Neural cell (in vitro differentiated cells): ENCODE results near the gene C1orf105. TPM values are rescaled to one million over a fixed set of nuclear protein-coding genes. Genes with fewer than 3 reads are reported as not detected.

Experiments used
- H2AFZ ChIP-seq: fragments of 200-600, 300-800 bp; sonication (generic), shearing (Covaris generic); 2 replicates; pipeline ENCODE4 v1.6.0; 2014; ENCODE audit warnings: low read depth, mild to moderate bottlenecking, antibody characterized with exemption, low read length, moderate library complexity
- H3F3A ChIP-seq: fragments of 200-600 bp; shearing (Covaris generic); 2 replicates; pipeline ENCODE4 v1.6.1; 2016; ENCODE audit warnings: mild to moderate bottlenecking, moderate library complexity, mixed read lengths, antibody characterized with exemption, low read length; ENCODE audit not compliant: insufficient read depth, poor library complexity, severe bottlenecking
- H3K27ac ChIP-seq: fragments of 200-600, 300-800 bp; sonication (generic), shearing (Covaris generic); 2 replicates; pipeline ENCODE4 v1.5.1; 2014; ENCODE audit warnings: mild to moderate bottlenecking, low read length, moderate library complexity
- H3K27me3 ChIP-seq: fragments of 300-800, 200-600 bp; sonication (generic), shearing (Covaris generic); 2 replicates; pipeline ENCODE4 v1.6.0; 2014; ENCODE audit warnings: mild to moderate bottlenecking, low read depth, low read length, moderate library complexity; ENCODE audit not compliant: insufficient read depth
- H3K36me3 ChIP-seq: fragments of 300-800, 200-600 bp; sonication (generic), shearing (Covaris generic); 2 replicates; pipeline ENCODE4 v1.5.1; 2014; ENCODE audit warnings: mild to moderate bottlenecking, antibody characterized with exemption, low read length, moderate library complexity; ENCODE audit not compliant: insufficient read depth
- H3K4me2 ChIP-seq: fragments of 300-800, 200-600 bp; sonication (generic), shearing (Covaris generic); 2 replicates; pipeline ENCODE4 v1.6.0; 2014; ENCODE audit warnings: mild to moderate bottlenecking, low read length
- H3K4me3 ChIP-seq: fragments of 300-800, 200-600 bp; sonication (generic), shearing (Covaris generic); 2 replicates; pipeline ENCODE4 v1.5.1; 2014; ENCODE audit warnings: mild to moderate bottlenecking, low read length, moderate library complexity
- H3K79me2 ChIP-seq: fragments of 200-600 bp; shearing (Covaris generic); replicated peaks from 2 replicates; pipeline ENCODE4 v1.6.0; 2014; ENCODE audit warnings: mild to moderate bottlenecking, low read length, moderate library complexity; ENCODE audit not compliant: insufficient read depth
- H3K9ac ChIP-seq: fragments of 300-800, 200-600 bp; sonication (generic), shearing (Covaris generic); 2 replicates; pipeline ENCODE4 v1.6.1; 2016; ENCODE audit warnings: mild to moderate bottlenecking, low read length, mixed read lengths
- H3K9me2 ChIP-seq: fragments of 200-600 bp; shearing (Covaris generic); 2 replicates; pipeline ENCODE4 v1.6.1; 2016; ENCODE audit warnings: mild to moderate bottlenecking, low read length, mixed read lengths; ENCODE audit not compliant: insufficient read depth
- H3K9me3 ChIP-seq: fragments of 200-600, 300-800 bp; sonication (generic), shearing (Covaris generic); 2 replicates; pipeline ENCODE4 v1.6.1; 2016; ENCODE audit warnings: mild to moderate bottlenecking, mixed run types, low read length, moderate library complexity, mixed read lengths
- H4K20me1 ChIP-seq: fragments of 200-600 bp; shearing (Covaris generic); 2 replicates; pipeline ENCODE4 v1.6.1; 2016; ENCODE audit warnings: mild to moderate bottlenecking, mixed run types; ENCODE audit not compliant: insufficient read depth
- EP300 ChIP-seq: fragments of 450-650 bp; conservative IDR thresholded peaks from 2 replicates; pipeline ENCODE4 v1.6.1; 2014; ENCODE audit warnings: antibody characterized with exemption, mild to moderate bottlenecking, moderate library complexity; ENCODE audit not compliant: poor library complexity, severe bottlenecking
- EZH2 ChIP-seq: fragments of 200-600, 300-800 bp; shearing (Covaris generic), sonication (generic); IDR thresholded peaks from 2 replicates; pipeline ENCODE4 v1.6.1; 2014; ENCODE audit warnings: antibody characterized with exemption, low read length, borderline replicate concordance, mild to moderate bottlenecking; ENCODE audit not compliant: insufficient read depth, poor library complexity, severe bottlenecking
- MXI1 ChIP-seq: fragments of 450-650 bp; conservative IDR thresholded peaks from 2 replicates; pipeline ENCODE4 v1.6.1; 2014; ENCODE audit warnings: antibody characterized with exemption, mild to moderate bottlenecking; ENCODE audit not compliant: poor library complexity, severe bottlenecking
- POLR2AphosphoS5 ChIP-seq: IDR thresholded peaks from 2 replicates; pipeline ENCODE4 v1.6.1; 2012
- RAD21 ChIP-seq: fragments of 450-650 bp; conservative IDR thresholded peaks from 2 replicates; pipeline ENCODE4 v1.6.1; 2014; ENCODE audit warnings: antibody characterized with exemption, mild to moderate bottlenecking, moderate library complexity
- SMC3 ChIP-seq: fragments of 450-650 bp; conservative IDR thresholded peaks from 2 replicates; pipeline ENCODE4 v1.6.1; 2014; ENCODE audit warnings: antibody characterized with exemption, mild to moderate bottlenecking, moderate library complexity; ENCODE audit not compliant: poor library complexity
- TAF1 ChIP-seq: IDR thresholded peaks from 2 replicates; pipeline ENCODE4 v1.6.1; 2012; ENCODE audit warnings: low read depth
- polyA plus RNA-seq: library from polyadenylated mRNA; depleted of rRNA; stranded (reverse); fragments of >200 nt; gene quantifications from 2 replicates; pipeline ENCODE4 v1.2.3, GENCODE V29; 2014
- TF ChIP-seq, protein P1 (sequence below): fragments of 450-650 bp; IDR thresholded peaks from 2 replicates; pipeline ENCODE4 v1.5.1; 2014; ENCODE audit warnings: antibody characterized with exemption, mild to moderate bottlenecking, moderate library complexity; ENCODE audit not compliant: poor library complexity, severe bottlenecking
- TF ChIP-seq, protein P2 (sequence below): IDR thresholded peaks from 2 replicates; pipeline ENCODE4 v1.6.1; 2012; ENCODE audit warnings: borderline replicate concordance

The C1orf105 gene
- polyA plus RNA-seq, 1 donor from 2014 or later, result not detected

DNA sequence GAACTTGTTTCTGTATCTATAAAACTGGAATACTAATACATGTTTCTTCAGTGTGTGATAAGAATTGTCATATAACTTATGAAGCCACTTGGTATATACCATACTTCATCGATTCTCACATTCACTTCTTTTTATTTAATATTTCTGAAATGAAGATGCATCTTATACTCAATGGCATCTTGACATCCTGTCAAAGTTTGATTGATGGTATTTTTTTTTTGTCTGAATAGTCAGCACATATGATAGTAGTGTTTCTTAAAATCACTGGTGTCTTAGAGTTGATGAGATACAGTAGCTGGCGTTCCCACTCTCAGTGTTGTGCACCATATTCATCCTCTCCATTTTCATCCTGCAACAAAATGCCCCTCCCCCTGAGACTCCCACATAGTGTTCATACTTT, 34.4 kb upstream of the C1orf105 start:
- no peak overlapping the region for H3K27ac ChIP-seq
- no peaks in the 10 kb centered on the region for H3K27me3 ChIP-seq

DNA sequence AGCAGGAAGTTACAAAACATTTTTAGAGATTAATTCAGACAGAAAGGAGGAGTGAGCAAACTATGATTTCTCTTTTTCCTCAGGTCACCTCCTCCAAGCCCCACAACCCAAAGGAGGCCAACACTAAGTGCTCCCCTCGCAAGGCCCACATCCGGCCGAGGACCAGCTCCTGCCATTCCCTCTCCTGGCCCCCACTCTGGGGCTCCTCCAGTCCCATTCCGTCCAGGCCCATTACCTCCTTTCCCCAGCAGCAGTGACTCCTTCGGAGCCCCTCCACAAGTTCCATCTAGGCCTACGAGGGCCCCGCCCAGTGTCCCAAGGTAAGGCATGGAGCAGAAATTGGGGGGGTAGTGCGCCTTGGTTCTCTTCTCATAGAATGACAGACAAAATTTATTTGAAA, 32.0 kb upstream of the C1orf105 start:
- H3K9ac ChIP-seq, result no peak overlapping the region
- TF ChIP-seq TAF1 (no peak), MXI1 (no peak), EP300 (no peak), RAD21 (no peak), POLR2AphosphoS5 (no peak), EZH2 (no peak), SMC3 (no peak)
- TF ChIP-seq, protein P1, sequence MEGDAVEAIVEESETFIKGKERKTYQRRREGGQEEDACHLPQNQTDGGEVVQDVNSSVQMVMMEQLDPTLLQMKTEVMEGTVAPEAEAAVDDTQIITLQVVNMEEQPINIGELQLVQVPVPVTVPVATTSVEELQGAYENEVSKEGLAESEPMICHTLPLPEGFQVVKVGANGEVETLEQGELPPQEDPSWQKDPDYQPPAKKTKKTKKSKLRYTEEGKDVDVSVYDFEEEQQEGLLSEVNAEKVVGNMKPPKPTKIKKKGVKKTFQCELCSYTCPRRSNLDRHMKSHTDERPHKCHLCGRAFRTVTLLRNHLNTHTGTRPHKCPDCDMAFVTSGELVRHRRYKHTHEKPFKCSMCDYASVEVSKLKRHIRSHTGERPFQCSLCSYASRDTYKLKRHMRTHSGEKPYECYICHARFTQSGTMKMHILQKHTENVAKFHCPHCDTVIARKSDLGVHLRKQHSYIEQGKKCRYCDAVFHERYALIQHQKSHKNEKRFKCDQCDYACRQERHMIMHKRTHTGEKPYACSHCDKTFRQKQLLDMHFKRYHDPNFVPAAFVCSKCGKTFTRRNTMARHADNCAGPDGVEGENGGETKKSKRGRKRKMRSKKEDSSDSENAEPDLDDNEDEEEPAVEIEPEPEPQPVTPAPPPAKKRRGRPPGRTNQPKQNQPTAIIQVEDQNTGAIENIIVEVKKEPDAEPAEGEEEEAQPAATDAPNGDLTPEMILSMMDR, result no peak
- TF ChIP-seq, protein P2, sequence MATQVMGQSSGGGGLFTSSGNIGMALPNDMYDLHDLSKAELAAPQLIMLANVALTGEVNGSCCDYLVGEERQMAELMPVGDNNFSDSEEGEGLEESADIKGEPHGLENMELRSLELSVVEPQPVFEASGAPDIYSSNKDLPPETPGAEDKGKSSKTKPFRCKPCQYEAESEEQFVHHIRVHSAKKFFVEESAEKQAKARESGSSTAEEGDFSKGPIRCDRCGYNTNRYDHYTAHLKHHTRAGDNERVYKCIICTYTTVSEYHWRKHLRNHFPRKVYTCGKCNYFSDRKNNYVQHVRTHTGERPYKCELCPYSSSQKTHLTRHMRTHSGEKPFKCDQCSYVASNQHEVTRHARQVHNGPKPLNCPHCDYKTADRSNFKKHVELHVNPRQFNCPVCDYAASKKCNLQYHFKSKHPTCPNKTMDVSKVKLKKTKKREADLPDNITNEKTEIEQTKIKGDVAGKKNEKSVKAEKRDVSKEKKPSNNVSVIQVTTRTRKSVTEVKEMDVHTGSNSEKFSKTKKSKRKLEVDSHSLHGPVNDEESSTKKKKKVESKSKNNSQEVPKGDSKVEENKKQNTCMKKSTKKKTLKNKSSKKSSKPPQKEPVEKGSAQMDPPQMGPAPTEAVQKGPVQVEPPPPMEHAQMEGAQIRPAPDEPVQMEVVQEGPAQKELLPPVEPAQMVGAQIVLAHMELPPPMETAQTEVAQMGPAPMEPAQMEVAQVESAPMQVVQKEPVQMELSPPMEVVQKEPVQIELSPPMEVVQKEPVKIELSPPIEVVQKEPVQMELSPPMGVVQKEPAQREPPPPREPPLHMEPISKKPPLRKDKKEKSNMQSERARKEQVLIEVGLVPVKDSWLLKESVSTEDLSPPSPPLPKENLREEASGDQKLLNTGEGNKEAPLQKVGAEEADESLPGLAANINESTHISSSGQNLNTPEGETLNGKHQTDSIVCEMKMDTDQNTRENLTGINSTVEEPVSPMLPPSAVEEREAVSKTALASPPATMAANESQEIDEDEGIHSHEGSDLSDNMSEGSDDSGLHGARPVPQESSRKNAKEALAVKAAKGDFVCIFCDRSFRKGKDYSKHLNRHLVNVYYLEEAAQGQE, result no peak
- no peaks in the 10 kb centered on the region for H4K20me1 ChIP-seq
- no peaks in the 10 kb centered on the region for H3K79me2 ChIP-seq
- H3K9me2 ChIP-seq, result no peaks in the 10 kb centered on the region
- H3K27ac ChIP-seq, result no peak overlapping the region
- H3K4me3 ChIP-seq, result no peak overlapping the region
- no peaks in the 10 kb centered on the region for H3F3A ChIP-seq
- H3K27me3 ChIP-seq, result no peaks in the 10 kb centered on the region
- no peak overlapping the region for H3K4me2 ChIP-seq
- H3K36me3 ChIP-seq, result no peaks in the 10 kb centered on the region
- H2AFZ ChIP-seq, result no peak overlapping the region
- no peaks in the 10 kb centered on the region for H3K9me3 ChIP-seq

More for the DNA sequence above, 34.4 kb upstream of the C1orf105 start:
- no peaks in the 10 kb centered on the region for H3K9me3 ChIP-seq
- H3F3A ChIP-seq, result no peaks in the 10 kb centered on the region
- H3K4me3 ChIP-seq, result no peak overlapping the region
- no peak overlapping the region for H2AFZ ChIP-seq
- TF ChIP-seq MXI1 (no peak), EP300 (peak; percentile 48)
- no peak overlapping the region for H3K4me2 ChIP-seq
- no peak overlapping the region for H3K9ac ChIP-seq
- no peaks in the 10 kb centered on the region for H3K9me2 ChIP-seq
- H3K79me2 ChIP-seq, result no peaks in the 10 kb centered on the region
- no peaks in the 10 kb centered on the region for H4K20me1 ChIP-seq
- no peaks in the 10 kb centered on the region for H3K36me3 ChIP-seq

DNA sequence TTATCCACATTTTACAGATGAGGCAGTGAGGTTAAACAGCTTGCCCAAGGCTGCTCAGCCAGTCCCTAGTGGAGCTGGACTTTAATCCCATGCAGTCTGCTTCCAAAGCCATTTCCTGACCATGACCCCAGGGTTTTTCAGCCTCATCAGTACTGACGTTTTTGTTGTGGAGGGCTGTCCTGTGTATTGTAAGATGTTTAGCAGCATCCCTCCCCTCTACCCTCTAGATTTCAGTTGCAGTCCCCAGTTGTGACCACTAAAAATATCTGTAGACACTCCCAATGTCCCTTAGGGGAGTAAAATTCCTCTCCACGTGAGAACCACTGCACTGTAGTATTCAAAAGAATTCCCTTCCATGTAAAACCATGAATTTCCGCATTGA, 30.2 kb upstream of the C1orf105 start:
- no peaks in the 10 kb centered on the region for H3K27me3 ChIP-seq
- no peak overlapping the region for H3K4me3 ChIP-seq
- no peak overlapping the region for H3K27ac ChIP-seq
- no peak overlapping the region for H2AFZ ChIP-seq
- no peaks in the 10 kb centered on the region for H3K79me2 ChIP-seq
- H3K9me2 ChIP-seq, result no peaks in the 10 kb centered on the region
- H3F3A ChIP-seq, result no peaks in the 10 kb centered on the region
- H3K9me3 ChIP-seq, result no peaks in the 10 kb centered on the region
- H3K9ac ChIP-seq, result no peak overlapping the region
- no peak overlapping the region for H3K4me2 ChIP-seq
- no peaks in the 10 kb centered on the region for H4K20me1 ChIP-seq
- TF ChIP-seq RAD21, result no peak
- no peak for TF ChIP-seq EP300
- TF ChIP-seq EZH2, result no peak
- no peak for TF ChIP-seq TAF1
- no peak for TF ChIP-seq POLR2AphosphoS5
- TF ChIP-seq, protein P1, result no peak
- no peak for TF ChIP-seq SMC3
- TF ChIP-seq, protein P2, result no peak
- no peak for TF ChIP-seq MXI1
- no peaks in the 10 kb centered on the region for H3K36me3 ChIP-seq
